Subcutaneous adipose tissue (tissue), 4 donors: ENCODE measurements around the gene ATXN2. TPM values are rescaled to one million over a fixed set of nuclear protein-coding genes. Genes with fewer than 3 reads are reported as not detected.

Source experiments
- CTCF ChIP-seq: fragments of 450-650 bp; IDR thresholded peaks from one replicate; pipeline ENCODE4 v1.5.1; 2016; ENCODE audit warnings: low read depth, mild to moderate bottlenecking, control low read depth, antibody characterized with exemption, moderate library complexity
- total RNA-seq, 4 donors: library from RNA; depleted of rRNA; stranded (reverse); fragments of >200 nt; gene quantifications; one replicate each; pipeline ENCODE4 v1.1.0, GENCODE V29; 2016

The ATXN2 gene
- total RNA-seq, 4 donors from 2014 or later = 39.4 to 56.1 (median 45.6) TPM

DNA sequence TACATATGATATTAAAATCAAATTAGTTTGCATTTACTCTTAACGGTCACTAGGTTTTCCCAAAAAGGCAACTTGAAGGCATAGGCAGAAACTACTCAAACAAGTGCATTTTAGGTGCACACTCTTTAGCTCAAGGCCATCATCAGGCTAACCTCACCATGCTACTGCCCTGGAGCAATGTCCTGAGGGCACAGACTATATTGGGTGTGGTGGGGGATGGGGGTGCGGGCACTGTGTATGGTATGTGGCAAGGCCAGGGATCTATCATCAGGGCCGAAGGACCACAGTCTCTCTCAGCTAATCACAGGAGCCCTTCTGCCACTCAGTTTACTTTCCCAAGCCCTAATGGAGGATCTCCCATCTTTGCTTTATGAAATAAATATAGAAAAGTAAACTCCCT is 141.5 kb downstream of the ATXN2 start:
- no peak for TF ChIP-seq CTCF

- TF ChIP-seq CTCF = no peak
Observed at GRCh38 chr12:111457071-111457470, 142.0 kb downstream of the ATXN2 start.

GRCh38 chr12:111455448-111456320 is 143.4 kb downstream of the ATXN2 start:
- TF ChIP-seq CTCF = no peak

DNA sequence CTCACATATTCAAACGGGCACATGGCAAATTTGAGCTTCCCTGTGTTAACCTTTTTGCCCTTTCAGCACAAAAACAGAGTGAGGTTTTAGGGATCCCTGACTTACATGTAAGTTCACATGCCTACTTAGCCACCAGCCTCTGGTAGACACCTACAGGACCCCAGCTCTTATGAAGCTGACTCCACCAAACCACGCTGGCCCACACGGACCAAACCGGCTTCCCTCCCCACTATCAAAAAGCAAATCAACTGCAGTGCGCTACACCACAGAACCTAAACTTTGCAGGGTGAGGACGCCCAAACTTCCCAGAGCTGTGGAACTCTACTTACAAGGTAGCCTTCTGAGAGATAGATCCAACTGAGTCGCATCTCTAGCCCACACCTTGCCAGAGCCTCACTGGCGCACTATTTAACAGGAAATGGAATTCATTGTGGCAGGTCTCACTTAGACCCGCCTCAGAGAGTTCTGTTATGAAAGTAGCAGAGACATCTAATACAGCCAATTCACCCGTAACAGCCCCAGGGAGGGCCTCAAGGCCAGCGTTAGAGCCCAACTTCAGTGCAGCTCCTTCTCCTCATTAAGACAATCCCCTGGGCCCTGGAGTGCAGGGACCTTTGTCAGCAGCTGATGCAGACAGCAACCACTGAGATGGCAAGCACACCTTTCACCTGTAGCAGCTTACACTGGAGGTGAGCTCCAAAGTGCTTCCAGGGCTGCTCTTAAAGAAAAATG is 144.2 kb downstream of the ATXN2 start:
- TF ChIP-seq CTCF = no peak

DNA sequence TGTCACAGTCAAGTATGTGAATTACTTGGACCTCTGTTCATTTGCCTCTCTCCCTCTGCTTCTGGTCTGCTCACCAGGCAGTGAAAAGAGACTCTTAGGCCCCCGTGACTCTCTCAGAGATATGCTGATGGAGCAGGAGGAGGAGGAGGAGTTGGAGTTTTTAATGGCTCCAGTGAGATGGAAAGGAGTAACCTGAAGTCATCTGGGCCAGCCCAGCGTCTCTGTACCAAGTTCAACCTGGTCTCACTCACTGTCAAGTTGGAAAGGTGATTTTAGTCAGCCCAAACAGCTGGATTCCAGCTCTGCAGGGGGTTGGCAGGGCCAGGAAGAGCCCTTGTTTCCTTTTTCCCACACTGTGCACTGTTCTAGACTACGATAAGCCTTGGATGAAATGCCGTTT is 144.8 kb downstream of the ATXN2 start:
- TF ChIP-seq CTCF = no peak

DNA sequence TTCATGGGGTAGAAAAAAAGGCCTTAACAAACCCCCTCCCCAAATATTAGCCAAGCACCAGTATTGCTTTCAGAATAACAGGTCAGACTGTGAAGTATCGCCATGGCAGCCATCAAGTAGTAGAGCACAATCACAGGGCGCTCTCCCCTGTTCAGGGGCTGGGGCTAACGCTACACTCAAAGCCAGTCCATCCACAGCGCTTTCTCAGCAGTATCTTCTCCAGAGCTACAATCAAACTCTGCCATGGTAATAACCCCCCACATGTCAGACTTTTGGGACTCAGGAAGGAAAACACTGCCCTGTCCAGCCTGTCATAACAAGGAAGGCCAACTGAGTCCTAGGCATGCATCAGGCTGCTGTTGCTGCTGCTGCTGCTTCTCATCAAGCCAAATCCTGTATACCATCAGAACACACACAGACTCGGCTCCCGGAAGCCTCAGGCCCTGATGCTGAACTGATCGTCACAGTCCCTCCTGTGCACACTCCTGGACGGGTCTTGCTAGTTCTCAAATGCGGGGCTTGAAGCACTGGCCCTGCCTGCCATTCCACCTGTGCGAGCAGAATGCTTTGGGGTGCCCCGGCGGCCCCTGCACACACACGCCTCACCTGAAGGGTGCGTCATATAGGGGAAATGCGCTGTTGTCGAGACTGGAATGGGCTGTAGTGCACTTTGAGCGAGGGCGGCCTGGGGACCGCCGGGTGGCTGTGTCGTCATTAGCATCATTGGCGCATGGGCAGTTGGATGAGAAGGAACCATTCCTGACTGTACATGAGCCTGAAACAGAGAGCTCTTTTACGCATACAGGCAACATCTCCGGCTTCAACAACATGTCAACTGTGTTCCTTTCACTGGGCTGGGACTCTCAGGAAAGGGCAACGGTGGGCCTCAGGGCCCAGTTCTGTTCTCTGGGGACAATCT is 145.8 kb downstream of the ATXN2 start:
- TF ChIP-seq CTCF = no peak
